Stimulated activated CD4-positive, alpha-beta T cell treated with anti-CD3 and anti-CD28 coated beads, TNF-alpha, amount 100 ng/mL, for 1 hour (primary cell): ENCODE data around the gene CNTNAP5.

Source experiments
- DNase-seq, 3 donors: peaks; one replicate each; pipeline ENCODE4 v3.0.0-alpha.2; 2020; ENCODE audit warnings: low read depth in 3 of 3, low spot score in 1 of 3

CNTNAP5 gene

GRCh38 chr2:124877141-124877577, 852.1 kb downstream of the CNTNAP5 start:
- no peak for DNase-seq

- no peak for DNase-seq
Observed at GRCh38 chr2:124879640-124880039, 854.6 kb downstream of the CNTNAP5 start.

- DNase-seq: no peak
Observed at GRCh38 chr2:124880995-124881394, 855.9 kb downstream of the CNTNAP5 start.

- no peak for DNase-seq
Observed at GRCh38 chr2:124882423-124882822, 857.3 kb downstream of the CNTNAP5 start.

- no peak for DNase-seq
Observed at GRCh38 chr2:124883595-124883994, 858.5 kb downstream of the CNTNAP5 start.

GRCh38 chr2:124884315-124884714, 859.2 kb downstream of the CNTNAP5 start:
- DNase-seq: no peak

- DNase-seq: no peak
Observed at GRCh38 chr2:124886216-124886615, 861.1 kb downstream of the CNTNAP5 start.

GRCh38 chr2:124887466-124887865, 862.4 kb downstream of the CNTNAP5 start:
- no peak for DNase-seq

- DNase-seq: no peak
Observed at GRCh38 chr2:124888431-124888830, 863.3 kb downstream of the CNTNAP5 start.

- DNase-seq: no peak
Observed at GRCh38 chr2:124894199-124894598, 869.1 kb downstream of the CNTNAP5 start.

GRCh38 chr2:124898827-124899226, 873.7 kb downstream of the CNTNAP5 start:
- DNase-seq: no peak

GRCh38 chr2:124908411-124908810, 883.3 kb downstream of the CNTNAP5 start:
- no peak for DNase-seq

GRCh38 chr2:124911560-124911959, 886.5 kb downstream of the CNTNAP5 start:
- DNase-seq: no peak

GRCh38 chr2:124913868-124914267, 888.8 kb downstream of the CNTNAP5 start:
- DNase-seq: no peak

- DNase-seq: no peak
Observed at GRCh38 chr2:124915567-124915966, 890.5 kb downstream of the CNTNAP5 start.

- DNase-seq: no peak
Observed at GRCh38 chr2:124919296-124919695, 894.2 kb downstream of the CNTNAP5 start.

- DNase-seq: no peak
Observed at GRCh38 chr2:124920448-124920847, 895.4 kb downstream of the CNTNAP5 start.

- DNase-seq: no peak
Observed at GRCh38 chr2:124921191-124921590, 896.1 kb downstream of the CNTNAP5 start.

GRCh38 chr2:124923097-124923496, 898.0 kb downstream of the CNTNAP5 start:
- DNase-seq: no peak

- no peak for DNase-seq
Observed at GRCh38 chr2:124933883-124934282, 908.8 kb downstream of the CNTNAP5 start.

- no peak for DNase-seq
Observed at GRCh38 chr2:124953921-124954320, 928.8 kb downstream of the CNTNAP5 start.

GRCh38 chr2:124959581-124959980, 934.5 kb downstream of the CNTNAP5 start:
- no peak for DNase-seq

- DNase-seq: no peak
Observed at GRCh38 chr2:124961132-124961531, 936.0 kb downstream of the CNTNAP5 start.
